ENCODE measurements around the gene IL16. TPM values are rescaled to one million over a fixed set of nuclear protein-coding genes. Genes with fewer than 3 reads are reported as not detected.

IL16 gene
- total RNA-seq, 2 donors from 2014 or later: 11.1 to 17.1 TPM

DNA sequence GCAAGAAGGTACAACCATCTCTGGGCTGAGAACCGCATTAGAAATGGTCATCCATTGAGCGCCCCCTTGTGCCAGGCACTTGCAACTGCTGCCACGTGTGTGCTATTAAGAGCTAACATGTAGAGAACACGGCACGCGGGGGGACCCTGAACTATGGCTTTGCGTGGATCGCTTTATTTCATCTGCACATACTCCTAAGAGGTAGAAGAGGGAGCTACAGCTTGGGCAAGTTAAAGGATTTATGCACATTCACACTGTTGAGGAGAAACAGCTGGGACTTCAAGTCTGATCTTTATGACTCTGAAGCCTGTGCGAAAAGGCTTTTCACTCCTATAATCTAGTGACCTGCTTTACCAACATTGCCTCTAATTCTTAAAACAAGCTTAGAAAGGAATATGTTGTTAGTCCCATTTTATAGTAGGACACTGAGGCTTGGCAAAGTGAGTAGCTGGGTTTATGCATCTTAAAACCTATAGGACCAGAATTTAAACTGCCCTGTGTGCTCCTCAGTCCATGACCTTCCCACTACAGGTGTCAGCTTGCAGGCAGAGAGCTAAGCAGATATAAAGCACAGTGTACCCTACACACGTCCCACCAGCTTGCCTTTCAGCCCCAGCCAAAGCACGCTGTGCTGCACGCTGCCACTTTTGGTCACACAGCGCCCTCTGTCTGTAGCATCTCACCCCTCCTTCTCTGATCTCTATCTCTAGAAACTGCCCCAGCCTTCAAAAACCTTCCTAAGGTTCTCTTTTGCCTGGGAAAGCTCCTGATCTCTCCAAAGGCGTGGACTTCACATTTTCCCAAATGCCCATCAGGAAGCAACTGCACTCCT is 69.5 kb downstream of the IL16 start:
- peak; percentile 28 for DNase-seq (ENCODE audit: low spot score)

DNA sequence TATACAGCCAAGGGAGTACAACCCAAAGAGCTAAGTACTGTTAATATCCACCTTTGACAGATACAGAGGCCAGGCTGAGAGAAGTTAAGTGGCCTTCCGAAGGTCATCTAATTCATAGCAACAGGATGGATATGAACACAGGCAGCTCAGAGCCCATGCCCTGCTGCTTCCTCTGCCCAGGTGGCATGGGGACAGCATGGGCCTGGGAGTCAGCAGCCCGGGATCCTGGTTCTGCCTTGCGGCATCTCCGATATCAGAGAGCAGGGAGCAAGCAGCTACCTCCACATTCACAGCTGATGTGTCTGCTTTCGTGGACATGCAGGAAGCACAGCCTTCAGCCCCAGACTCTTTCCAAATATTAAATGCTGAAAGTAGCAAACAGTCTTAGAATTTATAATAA is 71.7 kb downstream of the IL16 start:
- Histone ChIP-seq H3K9me3 (no peaks in the 10 kb centered on the region), H3K27me3 (replicated peaks; ENCODE audit: insufficient read depth) (no peaks in the 10 kb centered on the region), H3K4me3 (no peak overlapping the region), H3K4me1 (ENCODE audit: control insufficient read depth in 1 of 2, low read depth in 2 of 2) (peaks cover 0 to 6% of the 10 kb centered on the region in 2 donors), H3K36me3 (no peaks in the 10 kb centered on the region), H3K27ac (no peak overlapping the region)
- no peak for ATAC-seq (ENCODE audit: insufficient number of reproducible peaks, low FRiP score, low read depth)
- TF ChIP-seq, protein P1, sequence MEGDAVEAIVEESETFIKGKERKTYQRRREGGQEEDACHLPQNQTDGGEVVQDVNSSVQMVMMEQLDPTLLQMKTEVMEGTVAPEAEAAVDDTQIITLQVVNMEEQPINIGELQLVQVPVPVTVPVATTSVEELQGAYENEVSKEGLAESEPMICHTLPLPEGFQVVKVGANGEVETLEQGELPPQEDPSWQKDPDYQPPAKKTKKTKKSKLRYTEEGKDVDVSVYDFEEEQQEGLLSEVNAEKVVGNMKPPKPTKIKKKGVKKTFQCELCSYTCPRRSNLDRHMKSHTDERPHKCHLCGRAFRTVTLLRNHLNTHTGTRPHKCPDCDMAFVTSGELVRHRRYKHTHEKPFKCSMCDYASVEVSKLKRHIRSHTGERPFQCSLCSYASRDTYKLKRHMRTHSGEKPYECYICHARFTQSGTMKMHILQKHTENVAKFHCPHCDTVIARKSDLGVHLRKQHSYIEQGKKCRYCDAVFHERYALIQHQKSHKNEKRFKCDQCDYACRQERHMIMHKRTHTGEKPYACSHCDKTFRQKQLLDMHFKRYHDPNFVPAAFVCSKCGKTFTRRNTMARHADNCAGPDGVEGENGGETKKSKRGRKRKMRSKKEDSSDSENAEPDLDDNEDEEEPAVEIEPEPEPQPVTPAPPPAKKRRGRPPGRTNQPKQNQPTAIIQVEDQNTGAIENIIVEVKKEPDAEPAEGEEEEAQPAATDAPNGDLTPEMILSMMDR (IDR thresholded peaks at IDR 0.05): no peak
- DNase-seq (ENCODE audit: low spot score): no peak

More for the DNA sequence above, 69.5 kb downstream of the IL16 start:
- Histone ChIP-seq H3K36me3 (no peaks in the 10 kb centered on the region), H3K9me3 (no peaks in the 10 kb centered on the region), H3K27me3 (replicated peaks; ENCODE audit: insufficient read depth) (no peaks in the 10 kb centered on the region), H3K4me1 (ENCODE audit: control insufficient read depth in 1 of 2, low read depth in 2 of 2) (peaks cover 0 to 6% of the 10 kb centered on the region in 2 donors), H3K4me3 (no peak overlapping the region), H3K27ac (no peak overlapping the region)
- TF ChIP-seq, protein P1 (IDR thresholded peaks at IDR 0.05): peak; percentile 81
- peak; percentile 52 for ATAC-seq (ENCODE audit: insufficient number of reproducible peaks, low FRiP score, low read depth)

DNA sequence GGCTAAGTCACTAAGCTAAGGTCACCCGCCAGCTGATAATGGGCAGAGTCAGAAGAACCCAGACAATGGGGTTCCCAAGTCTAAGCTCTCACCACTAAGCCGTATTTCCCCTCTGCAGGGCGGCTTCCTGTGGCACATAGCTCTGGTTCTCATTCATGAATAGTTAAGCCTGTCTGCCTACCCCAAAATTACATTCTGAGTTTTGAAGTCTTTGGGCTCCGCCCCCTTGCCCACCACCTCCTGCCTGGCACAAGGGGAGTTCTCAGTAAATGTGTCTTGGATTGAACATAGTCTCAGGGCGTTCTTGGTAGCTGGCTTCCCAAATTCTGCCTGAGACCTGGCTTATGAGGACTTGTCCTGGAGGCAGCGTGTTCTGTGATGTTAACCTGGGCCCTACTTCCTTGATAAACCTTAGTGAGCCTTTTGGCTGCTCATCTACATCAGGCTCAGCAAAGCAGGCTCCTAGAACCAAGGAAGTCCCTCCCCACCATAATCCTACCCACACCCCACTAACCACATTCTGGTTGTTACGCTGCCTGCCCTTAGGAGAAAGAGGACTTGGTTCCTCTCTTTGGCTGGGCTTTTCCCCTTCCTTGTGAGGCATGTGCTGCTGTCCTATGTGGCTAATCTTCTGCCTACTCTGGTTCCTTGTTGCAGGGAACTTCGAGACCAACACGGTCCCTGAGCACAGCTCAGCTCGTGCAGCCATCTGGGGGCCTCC is 72.4 kb downstream of the IL16 start:
- peaks cover 0 to 6% of the 10 kb centered on the region in 2 donors for H3K4me1 ChIP-seq (ENCODE audit: control insufficient read depth in 1 of 2, low read depth in 2 of 2)
- TF ChIP-seq, protein P1 (IDR thresholded peaks at IDR 0.05): no peak
- DNase-seq (ENCODE audit: low spot score) (no peak), ATAC-seq (ENCODE audit: insufficient number of reproducible peaks, low FRiP score, low read depth) (no peak)
- no peak overlapping the region for H3K27ac ChIP-seq
- H3K36me3 ChIP-seq: no peaks in the 10 kb centered on the region
- H3K4me3 ChIP-seq: no peak overlapping the region
- H3K9me3 ChIP-seq: no peaks in the 10 kb centered on the region
- no peaks in the 10 kb centered on the region for H3K27me3 ChIP-seq (replicated peaks; ENCODE audit: insufficient read depth)

DNA sequence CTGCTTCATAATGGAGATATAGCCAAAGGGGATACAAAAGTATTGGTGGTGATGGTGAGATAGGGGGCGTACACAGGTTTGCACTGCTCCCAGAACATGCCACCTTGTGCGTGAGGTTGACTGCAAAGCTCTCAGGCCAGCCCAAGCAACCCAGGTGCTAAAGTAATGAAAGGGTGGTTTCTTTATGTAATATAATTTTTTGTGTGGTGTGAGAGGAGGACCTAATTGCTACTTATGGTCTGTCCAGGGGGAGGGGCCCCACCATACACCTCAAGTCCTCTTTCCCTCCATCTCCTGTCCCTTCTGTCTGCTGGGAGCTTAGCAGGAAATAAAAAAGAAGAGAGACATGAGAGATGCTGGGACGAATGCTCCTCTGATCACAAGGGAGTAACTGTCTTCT is 73.5 kb downstream of the IL16 start:
- H3K4me1 ChIP-seq (ENCODE audit: control insufficient read depth in 1 of 2, low read depth in 2 of 2): peaks cover 0 to 10% of the 10 kb centered on the region in 2 donors
- H3K36me3 ChIP-seq: no peaks in the 10 kb centered on the region
- TF ChIP-seq, protein P1 (IDR thresholded peaks at IDR 0.05): no peak
- no peak overlapping the region for H3K27ac ChIP-seq
- DNase-seq (ENCODE audit: low spot score) (no peak), ATAC-seq (ENCODE audit: insufficient number of reproducible peaks, low FRiP score, low read depth) (no peak)
- no peaks in the 10 kb centered on the region for H3K9me3 ChIP-seq
- H3K27me3 ChIP-seq (replicated peaks; ENCODE audit: insufficient read depth): no peaks in the 10 kb centered on the region
- no peak overlapping the region for H3K4me3 ChIP-seq

DNA sequence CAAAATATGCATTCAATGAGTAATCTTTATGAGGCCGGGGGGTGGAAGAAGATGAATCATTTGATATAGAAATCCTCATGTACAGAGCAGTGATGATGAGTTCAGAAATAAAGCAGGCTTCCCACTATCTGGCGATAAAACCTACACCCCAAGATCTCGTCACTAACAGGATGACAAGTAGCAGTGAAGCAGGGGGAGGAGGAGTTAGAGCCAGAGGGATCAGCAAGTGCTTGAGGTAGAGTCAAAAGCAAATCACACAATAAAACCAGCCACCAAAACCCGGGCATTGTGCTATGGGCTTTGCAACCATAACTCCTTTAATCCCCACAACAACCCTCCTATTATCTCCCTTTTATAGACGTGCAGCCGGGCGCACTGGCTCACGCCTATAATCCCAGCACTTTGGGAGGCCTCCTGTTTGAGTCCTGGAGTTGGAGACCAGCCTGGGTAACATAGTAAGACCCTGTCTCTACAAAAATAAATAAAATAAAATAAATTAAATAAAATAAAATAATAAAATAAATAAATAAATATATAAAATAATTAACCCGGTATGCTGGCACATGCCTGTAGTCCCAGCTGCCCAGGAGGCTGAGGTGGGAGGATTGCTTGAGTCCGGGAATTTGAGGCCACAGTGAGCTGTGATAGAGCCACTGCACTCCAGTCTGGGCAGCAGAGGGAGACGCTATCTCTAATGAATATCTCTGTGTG is 74.3 kb downstream of the IL16 start:
- peaks cover 0 to 16% of the 10 kb centered on the region in 2 donors for H3K4me1 ChIP-seq (ENCODE audit: control insufficient read depth in 1 of 2, low read depth in 2 of 2)
- no peaks in the 10 kb centered on the region for H3K9me3 ChIP-seq
- H3K4me3 ChIP-seq: no peak overlapping the region
- H3K36me3 ChIP-seq: no peaks in the 10 kb centered on the region
- no peak overlapping the region for H3K27ac ChIP-seq
- TF ChIP-seq, protein P1 (IDR thresholded peaks at IDR 0.05): no peak
- DNase-seq (ENCODE audit: low spot score) (no peak), ATAC-seq (ENCODE audit: insufficient number of reproducible peaks, low FRiP score, low read depth) (no peak)
- no peaks in the 10 kb centered on the region for H3K27me3 ChIP-seq (replicated peaks; ENCODE audit: insufficient read depth)
